GM18508 (cell line): Measurements from ENCODE around the gene IL17RE.

Experiments used
- ATAC-seq: cut with Tn5 transposase; IDR thresholded peaks from one replicate; pipeline ENCODE4 v1.9.1; 2021; ENCODE audit warnings: moderate number of reproducible peaks; ENCODE audit not compliant: insufficient read depth, unreplicated experiment

IL17RE gene

DNA sequence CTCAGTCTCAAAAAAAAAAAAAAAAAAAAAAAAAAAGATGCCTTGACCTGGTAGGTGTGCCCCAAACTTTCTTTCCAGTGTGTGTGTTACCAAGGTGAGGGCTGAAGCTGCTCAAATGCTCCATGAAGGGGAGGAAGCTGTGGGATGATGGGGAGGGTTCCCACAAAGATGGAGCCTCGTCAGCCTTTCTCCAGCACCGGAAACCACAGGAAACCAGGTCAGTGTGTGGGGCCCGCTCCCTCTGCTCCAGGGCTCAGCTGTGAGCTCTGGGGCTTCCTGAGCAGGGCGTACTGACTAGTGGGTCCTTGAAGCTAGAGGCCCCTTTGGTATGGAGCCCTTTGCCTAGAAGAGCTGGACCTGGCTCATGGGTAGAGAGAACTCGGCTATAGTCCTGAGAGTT is 681 bp upstream of the IL17RE start:
- ATAC-seq = no peak

DNA sequence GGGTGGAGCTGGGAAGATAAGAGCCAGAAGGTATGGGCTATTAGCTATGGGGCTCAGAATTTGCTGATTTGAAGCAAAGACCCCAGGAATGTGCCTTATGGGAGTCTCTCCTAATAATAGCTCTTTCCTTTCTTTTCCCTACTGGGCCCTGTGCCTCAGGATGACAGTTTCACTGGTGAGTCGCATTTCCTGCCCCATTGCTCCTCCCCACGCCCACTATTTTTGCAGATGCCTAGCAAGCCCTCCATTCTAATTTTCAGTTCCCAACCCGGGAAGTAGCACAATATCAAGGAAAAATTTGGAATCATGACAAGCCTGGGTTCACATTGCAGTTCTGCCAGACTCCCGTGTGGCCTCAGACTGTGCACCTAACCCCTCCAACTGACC is 583 bp downstream of the IL17RE start:
- no peak for ATAC-seq

DNA sequence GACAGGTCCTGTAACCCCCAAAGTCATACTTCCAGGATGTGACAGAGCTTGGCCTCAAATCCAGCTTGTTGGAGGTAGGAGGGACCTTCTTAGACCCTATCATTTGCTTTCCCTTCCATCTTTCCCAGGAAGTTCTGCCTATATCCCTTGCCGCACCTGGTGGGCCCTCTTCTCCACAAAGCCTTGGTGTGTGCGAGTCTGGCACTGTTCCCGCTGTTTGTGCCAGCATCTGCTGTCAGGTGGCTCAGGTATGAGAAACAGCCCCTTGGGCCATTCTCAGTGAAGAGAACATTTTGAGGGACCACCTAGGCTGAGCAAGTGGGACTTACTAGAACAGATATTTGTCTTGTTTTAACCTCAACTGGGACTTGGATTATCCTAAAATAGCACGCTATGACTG is 1.3 kb downstream of the IL17RE start:
- no peak for ATAC-seq

DNA sequence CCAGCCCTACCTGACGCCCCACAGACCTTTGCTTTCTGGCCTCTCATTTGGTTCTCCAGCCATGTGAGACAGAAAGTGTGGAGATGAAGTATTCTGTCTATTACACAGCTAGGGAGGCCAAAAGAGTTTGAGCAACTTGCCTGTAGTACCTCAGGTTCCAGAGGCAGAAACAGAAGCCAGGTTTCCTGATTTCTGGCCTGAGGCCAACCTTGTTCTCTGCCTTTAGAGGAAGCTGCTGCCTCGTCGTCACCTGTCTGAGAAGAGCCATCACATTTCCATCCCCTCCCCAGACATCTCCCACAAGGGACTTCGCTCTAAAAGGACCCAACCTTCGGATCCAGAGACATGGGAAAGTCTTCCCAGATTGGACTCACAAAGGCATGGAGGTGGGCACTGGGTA is 3.8 kb downstream of the IL17RE start:
- no peak for ATAC-seq

DNA sequence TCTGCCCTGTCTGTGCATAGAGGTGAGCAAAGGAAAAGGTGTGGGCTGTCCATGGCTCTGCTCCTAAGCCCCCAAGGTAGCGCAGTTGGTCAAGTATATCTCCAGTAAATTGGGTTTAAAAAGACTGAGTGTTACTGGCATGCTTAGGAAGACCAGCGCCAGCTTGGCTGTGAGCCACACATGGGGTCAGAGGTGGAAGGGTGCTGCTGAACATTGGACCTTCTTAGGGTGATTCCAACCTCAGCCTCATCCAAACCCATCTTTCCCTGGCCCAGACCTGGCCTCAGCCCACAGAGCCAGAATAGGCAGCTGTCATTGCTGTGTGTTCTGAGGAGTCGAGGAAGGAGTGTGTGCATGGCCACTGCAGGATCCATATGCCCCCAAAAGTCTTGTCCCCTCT is 5.6 kb downstream of the IL17RE start:
- no peak for ATAC-seq

DNA sequence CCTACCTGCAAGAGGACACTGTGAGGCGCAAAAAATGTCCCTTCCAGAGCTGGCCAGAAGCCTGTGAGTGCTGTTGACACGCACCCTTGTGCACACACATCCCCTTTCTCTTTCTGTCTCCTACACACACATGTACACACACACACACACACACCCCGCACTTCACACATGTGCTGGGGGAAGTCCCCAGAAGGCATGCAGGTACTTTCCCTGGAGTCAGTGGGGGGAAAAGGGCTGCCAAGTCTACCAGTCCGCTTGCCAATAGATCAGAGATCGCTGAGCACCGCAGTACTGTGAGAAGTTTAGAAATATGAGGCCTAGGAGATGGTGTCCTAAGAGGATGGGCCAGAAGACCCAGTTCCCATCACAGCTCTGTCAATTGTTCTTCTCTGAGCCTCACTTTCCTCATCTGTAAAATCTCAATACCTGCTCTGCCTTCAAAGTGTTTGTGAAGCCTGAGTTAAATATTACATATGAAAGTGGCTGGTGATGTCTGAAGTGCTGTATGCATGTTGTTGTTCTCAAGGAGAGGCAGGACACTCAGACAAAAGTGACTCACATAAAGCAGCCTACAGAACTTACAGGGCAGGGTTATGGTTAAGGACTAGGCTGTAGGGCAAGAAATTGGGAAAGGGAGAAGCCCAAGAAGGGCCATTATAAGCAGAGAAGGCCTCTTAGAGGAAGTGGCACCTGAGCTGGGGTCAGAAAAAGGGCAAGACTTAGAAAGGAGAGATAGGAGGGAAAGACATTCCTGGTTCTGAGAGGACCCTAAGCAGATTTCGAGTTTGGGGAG is 6.8 kb downstream of the IL17RE start:
- no peak for ATAC-seq

DNA sequence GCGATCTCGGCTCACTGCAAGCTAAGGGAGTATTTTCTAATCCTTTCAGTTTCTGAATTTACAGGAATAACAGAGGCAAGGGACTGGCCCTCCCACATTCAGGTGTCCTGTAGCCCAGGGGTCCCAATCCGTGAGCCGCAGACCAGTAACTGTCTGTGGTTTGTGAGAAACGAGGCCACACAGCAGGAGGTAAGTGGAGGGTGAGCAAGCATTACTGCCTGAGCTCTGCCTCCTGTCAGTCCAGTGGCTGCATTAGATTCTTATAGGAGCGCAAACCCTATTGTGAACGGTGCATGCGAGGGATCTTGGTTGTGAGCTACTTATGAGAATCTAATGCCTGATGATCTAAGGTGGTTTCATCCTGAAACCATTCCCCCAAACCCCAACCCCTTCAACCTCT is 9.2 kb downstream of the IL17RE start:
- no peak for ATAC-seq

DNA sequence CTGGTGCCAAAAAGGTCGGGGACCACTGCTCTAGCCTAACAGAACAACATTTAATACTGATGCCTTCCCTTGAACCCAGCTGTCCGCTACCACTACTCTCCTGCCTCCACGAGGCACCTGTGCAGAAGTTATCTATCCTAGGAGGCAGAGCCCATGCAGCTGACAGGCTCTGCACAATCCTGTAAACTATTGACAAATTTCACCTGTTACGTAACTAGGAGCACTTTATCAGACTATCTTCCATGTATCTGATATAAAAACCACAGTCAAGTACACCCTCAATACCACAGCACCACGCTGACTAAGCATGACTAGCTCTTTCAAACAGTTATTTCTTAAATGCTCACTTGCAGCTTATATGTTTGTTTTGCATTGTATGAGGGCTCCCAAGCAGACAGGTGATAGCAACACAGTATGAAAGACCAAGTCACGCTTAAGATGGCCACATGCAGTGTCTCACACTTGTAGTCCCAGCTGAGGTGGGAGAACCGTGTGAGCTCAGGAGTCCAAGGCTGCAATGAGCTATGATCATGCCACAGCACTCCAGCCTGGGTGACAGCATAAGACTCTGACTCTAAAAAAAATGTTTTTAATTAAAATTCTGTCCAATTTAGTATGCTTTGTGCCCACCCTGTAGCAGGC is 9.8 kb downstream of the IL17RE start:
- ATAC-seq = no peak

DNA sequence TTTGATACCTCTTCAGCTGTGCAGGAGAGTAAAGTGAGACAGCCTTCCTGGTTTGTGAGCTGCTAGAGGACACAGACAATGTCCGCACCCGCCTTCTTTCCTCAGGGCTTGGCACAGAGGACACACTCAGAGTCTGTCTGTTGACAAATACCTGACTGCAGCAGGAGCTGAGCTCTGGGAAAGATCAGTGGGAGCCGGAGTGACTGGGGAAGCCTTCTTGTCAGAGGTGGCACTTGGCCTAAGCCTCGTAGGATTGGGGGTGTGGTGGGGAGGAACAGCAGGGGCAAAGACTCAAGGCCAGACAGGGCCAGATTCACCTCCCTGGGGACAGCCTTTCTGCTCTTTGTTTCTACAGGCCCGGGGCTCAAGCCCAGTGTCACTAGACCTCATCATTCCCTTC is 11.0 kb downstream of the IL17RE start:
- ATAC-seq = no peak

DNA sequence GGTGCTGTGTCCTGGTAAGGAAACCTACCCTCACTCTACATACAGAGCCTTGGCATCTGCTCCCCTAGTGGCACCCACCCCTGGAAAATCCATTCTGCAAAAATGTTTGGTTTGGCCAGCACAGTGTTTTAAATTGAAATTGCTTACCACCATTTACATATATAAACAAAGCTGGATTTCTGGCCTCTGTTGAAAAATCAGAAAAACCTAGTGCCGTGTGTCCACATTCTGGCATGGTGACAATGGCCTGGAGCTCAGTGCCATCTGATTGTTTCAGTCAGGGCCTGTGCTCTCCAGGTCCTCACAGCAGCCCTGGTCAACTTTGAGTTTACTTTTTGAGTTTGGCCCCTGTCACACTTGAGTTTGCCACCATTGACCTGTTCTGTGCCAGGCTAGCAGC is 11.4 kb downstream of the IL17RE start:
- no peak for ATAC-seq

DNA sequence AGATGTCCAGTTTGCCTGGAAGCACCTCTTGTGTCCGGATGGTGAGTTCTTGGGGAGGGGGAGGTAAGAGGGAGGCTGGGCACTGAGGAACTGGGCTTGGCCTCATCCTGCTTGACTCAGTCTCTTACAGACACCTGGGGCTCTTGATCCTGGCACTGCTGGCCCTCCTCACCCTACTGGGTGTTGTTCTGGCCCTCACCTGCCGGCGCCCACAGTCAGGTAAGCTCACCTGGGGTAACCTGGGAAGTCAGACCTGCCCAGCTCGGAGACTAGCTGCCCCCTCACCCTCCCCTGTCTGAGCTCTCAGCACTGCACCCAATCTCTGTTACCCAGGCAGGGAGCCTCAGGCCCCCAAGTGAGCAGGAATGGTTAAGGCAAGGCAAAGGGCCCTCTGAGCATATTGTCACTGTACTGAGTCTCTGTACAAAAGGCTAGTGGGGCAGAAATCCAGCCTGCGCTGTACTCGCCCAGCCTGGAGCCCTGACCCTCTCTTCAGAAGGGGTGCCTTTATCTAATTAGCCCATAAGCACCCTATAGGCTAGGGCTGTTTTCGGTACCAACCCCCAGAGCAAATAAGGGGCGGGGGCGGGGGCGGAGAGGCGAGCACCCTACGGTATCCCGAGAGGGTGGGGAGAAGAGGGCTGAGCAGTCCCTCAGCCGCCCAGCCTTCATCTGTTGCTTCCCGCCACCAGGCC is 12.1 kb downstream of the IL17RE start:
- no peak for ATAC-seq

DNA sequence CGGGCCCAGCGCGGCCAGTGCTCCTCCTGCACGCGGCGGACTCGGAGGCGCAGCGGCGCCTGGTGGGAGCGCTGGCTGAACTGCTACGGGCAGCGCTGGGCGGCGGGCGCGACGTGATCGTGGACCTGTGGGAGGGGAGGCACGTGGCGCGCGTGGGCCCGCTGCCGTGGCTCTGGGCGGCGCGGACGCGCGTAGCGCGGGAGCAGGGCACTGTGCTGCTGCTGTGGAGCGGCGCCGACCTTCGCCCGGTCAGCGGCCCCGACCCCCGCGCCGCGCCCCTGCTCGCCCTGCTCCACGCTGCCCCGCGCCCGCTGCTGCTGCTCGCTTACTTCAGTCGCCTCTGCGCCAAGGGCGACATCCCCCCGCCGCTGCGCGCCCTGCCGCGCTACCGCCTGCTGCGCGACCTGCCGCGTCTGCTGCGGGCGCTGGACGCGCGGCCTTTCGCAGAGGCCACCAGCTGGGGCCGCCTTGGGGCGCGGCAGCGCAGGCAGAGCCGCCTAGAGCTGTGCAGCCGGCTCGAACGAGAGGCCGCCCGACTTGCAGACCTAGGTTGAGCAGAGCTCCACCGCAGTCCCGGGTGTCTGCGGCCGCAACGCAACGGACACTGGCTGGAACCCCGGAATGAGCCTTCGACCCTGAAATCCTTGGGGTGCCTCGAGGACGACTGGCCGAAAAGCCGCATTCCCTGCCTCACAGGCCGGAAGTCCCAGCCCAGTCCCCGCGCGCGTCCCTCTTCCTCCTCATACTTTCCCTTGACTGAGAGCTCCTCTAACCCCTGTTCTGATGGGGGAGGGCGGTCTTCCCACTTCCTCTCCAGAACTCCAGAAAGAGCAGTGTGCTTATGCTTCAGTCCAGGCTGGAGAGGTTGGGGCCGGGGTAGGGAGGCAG is 12.8 kb downstream of the IL17RE start:
- no peak for ATAC-seq

DNA sequence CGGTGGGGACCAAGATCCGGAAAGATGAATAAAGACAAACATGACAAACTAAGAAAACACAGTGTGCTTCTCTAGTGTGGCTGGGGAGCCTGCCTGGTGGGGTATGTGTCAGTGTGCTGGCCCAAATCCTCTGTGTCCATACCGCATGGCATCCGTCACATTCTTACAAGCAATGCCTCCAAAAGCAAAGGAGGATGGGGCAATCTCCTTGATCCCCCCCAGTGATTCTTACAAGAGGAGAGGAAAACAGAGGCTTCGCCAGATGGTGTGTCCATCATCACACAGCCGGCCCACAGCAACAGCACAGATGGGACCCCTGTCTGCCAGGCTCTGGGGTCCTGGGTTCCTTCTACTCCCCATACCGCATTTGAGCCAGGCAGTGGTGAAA is 13.7 kb downstream of the IL17RE start:
- no peak for ATAC-seq

DNA sequence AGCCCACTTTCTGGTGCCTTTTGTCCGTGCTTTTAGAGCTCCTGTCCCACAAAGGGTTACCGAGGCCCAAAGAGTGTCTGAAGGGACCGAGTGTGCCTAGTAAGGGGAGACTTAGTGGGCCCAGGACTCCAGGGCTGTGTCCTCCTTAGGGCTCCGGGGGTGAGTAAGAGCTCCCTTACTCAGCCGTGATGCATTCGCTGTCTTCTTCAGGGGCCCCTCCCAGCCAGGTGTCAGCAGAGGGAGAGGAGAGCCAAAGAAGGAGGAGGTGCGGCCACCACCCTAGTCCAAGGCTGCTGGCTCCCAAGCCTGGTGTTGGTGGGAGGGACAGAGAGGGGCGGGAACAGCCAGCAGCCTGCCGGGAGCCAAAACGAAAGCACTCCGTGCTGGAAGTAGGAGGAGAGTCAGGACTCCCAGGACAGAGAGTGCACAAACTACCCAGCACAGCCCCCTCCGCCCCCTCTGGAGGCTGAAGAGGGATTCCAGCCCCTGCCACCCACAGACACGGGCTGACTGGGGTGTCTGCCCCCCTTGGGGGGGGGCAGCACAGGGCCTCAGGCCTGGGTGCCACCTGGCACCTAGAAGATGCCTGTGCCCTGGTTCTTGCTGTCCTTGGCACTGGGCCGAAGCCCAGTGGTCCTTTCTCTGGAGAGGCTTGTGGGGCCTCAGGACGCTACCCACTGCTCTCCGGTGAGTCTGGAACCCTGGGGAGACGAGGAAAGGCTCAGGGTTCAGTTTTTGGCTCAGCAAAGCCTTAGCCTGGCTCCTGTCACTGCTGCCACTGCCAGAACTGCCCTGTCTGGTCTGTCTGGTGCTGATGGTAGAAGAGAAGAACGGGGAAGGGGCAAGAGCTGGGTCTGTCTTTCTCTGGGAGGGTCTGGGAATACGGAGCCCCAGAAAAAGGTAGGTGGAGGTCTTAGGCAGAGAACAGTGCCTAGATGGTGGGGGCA is 14.4 kb downstream of the IL17RE start, which contains the start of gene IL17RC:
TSS of gene IL17RC (plus strand) at position 365 of the 947 bp plus-strand sequence. CDS start at position 583, 218 bp downstream.
- no peak for ATAC-seq

DNA sequence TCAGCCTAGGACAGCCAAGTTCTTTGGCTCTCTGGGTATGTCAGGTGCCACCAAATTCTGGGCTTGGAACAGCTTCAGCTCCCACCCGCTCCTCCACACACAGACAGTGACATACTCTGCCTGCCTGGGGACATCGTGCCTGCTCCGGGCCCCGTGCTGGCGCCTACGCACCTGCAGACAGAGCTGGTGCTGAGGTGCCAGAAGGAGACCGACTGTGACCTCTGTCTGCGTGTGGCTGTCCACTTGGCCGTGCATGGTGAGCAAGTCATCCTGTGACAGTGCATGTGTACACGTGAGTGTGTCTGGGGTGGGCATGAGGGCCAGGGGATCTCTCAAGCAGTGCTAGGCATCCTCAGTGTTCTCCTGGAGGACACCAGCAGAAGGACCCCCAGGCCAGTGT is 15.2 kb downstream of the IL17RE start:
- ATAC-seq = no peak

DNA sequence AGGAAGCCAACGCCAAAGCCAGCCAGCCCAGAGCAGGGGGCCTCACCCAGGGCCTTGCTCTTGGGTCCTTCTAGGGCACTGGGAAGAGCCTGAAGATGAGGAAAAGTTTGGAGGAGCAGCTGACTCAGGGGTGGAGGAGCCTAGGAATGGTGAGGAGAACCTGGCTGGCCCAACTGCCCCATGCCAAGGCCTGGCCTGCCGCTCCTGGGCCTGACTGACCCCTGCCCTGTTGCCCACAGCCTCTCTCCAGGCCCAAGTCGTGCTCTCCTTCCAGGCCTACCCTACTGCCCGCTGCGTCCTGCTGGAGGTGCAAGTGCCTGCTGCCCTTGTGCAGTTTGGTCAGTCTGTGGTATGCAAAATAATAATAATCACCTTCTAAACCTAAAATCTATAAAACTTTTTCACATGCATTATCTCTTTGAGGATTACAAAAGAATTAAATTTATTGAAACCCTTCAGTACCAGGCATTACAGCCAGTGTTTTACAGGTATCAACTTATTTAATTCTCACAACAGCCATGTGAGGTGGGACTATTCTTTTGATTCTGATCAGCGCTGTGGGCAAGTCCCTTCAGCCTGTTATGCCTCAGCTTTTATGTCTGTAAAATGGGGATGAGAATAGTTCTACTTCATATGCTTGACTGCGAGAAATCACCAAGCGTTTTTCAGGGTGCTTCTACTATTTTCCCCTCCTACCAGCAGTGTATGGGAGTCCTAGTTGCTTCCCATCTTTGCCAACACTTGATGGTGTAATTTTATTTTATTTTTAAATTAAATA is 15.8 kb downstream of the IL17RE start:
- ATAC-seq = no peak

DNA sequence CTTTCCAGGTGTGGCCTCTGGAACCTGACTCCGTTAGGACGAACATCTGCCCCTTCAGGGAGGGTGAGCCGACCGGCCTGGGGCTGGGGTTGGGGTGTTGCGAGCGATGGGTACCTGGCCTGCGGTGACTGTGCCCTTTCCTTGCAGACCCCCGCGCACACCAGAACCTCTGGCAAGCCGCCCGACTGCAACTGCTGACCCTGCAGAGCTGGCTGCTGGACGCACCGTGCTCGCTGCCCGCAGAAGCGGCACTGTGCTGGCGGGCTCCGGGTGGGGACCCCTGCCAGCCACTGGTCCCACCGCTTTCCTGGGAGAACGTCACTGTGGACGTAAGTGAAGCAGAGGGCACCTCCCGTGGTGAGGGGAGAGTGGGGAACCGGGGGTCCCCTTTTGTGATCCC is 25.5 kb downstream of the IL17RE start:
- ATAC-seq = no peak

DNA sequence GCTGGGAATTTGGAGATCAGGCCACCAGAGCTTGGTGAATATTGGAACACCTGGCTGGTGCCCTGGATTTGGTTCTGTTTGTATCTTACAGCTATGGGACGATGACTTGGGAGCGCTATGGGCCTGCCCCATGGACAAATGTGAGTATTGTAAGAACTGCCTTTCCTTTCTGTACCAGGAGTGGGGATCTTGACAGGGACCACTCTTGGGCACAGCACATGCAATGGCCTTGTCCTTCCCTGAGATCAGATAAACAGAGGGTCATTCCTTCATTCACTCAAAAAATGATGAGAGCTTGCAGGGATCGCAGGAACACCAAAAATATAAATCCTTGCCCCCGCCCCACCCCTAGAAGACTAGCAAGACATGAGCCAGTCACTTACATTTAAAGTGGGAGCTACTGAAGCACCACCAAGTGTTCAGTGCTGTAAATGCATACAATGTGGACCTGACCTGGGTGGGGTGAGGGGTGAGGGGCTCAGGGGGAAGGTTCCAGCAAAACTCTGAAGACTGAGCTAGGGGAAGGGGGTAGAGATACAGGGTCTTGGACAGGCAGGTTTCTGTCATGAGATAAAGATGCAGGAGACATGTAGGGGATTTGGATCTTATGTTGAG is 28.3 kb downstream of the IL17RE start:
- no peak for ATAC-seq
